ENCODE data around the gene EPS8.

DNA sequence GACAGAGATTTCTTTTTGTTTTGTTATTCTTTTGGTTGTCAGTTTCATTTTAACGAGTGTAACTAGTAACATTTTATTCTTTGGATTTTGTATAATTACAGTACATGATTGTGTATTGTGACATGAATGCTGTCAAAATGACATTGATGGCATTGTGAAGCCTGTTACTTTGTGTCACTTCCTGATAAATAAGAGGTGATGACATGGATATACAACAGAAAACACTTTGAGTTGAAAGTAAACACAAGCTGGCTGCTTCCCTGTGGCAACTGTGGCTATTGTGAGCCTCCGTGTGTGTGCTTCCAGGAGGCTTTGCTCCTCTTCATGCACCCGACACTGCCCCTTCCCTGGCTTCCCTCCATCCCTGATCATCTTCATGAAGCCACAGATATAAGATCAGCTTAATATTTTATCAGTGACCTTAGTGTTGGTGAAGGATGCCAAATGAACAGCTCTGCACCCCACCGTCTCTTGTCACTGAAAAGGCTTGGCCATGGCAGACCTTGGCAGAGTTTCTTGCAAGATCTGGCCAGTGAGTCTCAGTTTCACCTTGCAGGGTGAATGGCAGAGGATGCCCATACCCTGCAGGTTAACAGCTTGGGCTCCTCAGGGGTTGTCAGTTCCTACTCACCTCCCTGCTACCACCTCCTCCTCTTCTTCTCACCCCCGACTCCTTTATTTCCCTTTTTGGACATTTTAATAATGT is 191.9 kb downstream of the EPS8 start:
- no peak for TF ChIP-seq CTCF (IDR thresholded peaks at IDR 0.05)
- no peak for TF ChIP-seq EZH2 (IDR thresholded peaks at IDR 0.05; ENCODE audit: borderline replicate concordance, insufficient read depth, low read depth, low read length, poor library complexity, severe bottlenecking)
